GM12865 (cell line): ENCODE results near the gene DCBLD2.

Experiments
- DNase-seq: peaks from one replicate; pipeline ENCODE4 v3.0.0; 2010; ENCODE audit warnings: low read depth
- H3K4me3 ChIP-seq: 2 replicates; pipeline ENCODE4 v1.5.1; 2011; ENCODE audit warnings: mild to moderate bottlenecking, low read depth, low read length, control low read depth
- CTCF ChIP-seq: IDR thresholded peaks from 2 replicates; pipeline ENCODE4 v1.5.1; 2011; ENCODE audit warnings: low read length, control low read depth, low read depth, inconsistent platforms; ENCODE audit not compliant: insufficient read depth; ENCODE audit errors: missing control alignments

Gene DCBLD2

GRCh38 chr3:98786364-98787006 lies 115.0 kb downstream of the DCBLD2 start:
- DNase-seq = peak; percentile 43
- no peak for TF ChIP-seq CTCF
- H3K4me3 ChIP-seq = no peak overlapping the region

DNA sequence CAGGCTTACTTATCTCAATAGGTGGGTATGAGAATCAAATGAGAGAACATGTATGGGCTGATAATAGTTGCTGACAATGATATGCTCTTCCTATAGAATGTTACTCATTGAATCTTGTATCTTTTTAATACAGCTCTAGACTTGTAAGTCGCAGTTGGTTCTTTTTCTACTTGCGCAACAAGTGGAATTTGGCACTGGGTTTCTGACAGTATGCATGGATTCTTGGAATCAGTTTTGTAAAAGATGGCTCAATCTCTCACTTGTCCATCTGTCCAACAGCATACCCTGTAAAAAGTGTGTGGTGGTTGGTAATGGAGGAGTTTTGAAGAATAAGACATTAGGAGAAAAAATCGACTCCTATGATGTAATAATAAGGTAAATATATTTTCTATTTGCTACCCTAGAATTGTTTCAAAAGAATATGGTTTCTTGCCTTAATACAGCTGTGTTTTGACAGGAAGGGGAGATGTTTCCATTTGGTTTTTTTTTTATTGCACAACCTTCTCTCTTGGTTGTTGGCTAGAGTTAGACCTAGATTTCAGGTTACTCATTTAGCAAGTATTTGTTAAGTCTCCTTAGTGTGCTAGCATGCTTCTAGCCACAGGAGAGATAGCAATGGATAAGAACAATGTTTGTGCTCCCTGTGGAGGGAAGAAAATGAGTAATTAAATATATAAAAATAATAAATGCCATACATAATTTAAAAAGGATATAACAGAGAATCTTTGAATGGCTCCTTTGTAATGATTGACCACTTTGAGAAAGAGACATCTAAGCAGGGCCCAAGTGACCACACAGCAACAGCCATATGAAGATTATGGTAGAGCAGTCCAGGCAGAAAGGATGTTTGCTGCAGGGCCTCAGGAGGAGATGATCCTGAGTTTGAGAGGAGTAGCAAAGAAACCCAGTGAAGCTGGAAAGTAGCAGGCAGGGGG lies 116.6 kb downstream of the DCBLD2 start:
- no peak overlapping the region for H3K4me3 ChIP-seq
- DNase-seq = no peak
- TF ChIP-seq CTCF = no peak

DNA sequence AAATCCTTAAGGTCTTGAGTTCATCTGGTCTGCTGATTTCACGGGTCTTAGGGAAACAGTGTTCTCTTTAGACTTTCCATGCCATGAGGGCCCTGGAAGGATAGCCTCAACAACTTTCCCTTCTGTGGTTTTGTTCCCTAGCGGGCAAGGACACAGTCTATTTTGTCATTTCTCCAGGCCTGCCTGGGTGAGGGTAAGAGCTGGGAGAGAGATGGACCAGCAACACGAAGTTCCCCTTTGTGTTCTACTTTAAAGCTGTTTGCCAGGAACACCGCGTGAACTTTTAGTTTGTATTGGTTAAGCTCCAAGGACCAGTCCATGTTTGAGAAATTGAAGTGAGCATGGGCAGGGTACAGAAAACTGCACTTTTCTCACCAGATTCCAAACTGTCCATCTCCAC lies 117.5 kb downstream of the DCBLD2 start:
- no peak for TF ChIP-seq CTCF
- H3K4me3 ChIP-seq = no peak overlapping the region
- DNase-seq = no peak

DNA sequence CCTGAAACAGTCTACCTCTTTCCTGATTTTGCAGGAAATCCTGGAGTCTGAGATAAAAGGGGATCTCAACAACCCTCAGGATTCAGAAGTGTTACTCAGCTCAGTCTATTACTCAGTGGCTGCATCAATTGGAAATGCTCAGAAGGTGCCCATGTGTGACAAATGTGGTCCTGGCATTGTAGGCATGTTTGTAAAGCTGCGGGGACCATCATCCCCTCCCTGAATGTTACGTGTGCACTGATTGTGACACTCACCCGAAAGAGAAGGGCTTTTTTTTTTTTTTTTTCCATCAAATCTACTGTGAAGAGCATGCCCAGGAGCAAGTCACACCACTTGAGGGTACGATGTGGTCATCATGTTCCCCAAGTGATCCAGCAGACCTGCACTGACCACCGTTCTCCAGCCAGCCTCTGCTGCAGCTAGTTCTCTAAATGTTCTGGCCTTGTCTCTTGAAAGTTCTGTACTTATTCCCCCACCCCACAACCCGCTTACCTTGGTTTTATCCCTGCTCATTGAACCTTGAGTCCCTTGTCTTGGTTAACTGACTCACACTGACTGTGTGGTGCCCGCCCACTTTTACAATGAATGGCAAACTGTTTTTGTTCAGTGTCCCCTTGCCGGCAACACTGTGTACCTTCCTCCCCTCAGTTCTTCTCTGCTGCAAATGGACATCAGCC lies 118.5 kb downstream of the DCBLD2 start:
- TF ChIP-seq CTCF = no peak
- no peak overlapping the region for H3K4me3 ChIP-seq

DNA sequence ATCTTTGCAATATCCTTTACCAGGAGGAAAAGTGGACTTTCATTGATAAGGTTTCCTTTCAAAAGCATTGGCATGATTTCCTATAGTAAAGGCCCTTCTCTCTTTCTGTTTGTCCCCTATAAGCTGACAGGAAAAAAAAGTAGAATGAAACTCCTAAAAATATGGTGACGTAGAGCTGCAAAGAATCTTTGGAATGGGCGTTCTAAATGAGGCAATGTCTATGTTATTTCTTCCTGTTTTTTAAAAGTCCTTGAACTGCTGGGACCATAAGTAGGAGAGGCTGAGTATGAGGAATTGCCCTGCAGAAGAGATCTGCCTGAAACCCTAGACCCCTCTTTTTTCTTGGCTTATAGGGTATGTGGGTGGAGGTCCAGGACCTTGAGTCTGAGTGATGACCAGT lies 121.2 kb downstream of the DCBLD2 start:
- no peak for DNase-seq
- H3K4me3 ChIP-seq = no peak overlapping the region
- no peak for TF ChIP-seq CTCF

More for the DNA sequence above, 118.5 kb downstream of the DCBLD2 start:
- DNase-seq = peak; percentile 56

DNA sequence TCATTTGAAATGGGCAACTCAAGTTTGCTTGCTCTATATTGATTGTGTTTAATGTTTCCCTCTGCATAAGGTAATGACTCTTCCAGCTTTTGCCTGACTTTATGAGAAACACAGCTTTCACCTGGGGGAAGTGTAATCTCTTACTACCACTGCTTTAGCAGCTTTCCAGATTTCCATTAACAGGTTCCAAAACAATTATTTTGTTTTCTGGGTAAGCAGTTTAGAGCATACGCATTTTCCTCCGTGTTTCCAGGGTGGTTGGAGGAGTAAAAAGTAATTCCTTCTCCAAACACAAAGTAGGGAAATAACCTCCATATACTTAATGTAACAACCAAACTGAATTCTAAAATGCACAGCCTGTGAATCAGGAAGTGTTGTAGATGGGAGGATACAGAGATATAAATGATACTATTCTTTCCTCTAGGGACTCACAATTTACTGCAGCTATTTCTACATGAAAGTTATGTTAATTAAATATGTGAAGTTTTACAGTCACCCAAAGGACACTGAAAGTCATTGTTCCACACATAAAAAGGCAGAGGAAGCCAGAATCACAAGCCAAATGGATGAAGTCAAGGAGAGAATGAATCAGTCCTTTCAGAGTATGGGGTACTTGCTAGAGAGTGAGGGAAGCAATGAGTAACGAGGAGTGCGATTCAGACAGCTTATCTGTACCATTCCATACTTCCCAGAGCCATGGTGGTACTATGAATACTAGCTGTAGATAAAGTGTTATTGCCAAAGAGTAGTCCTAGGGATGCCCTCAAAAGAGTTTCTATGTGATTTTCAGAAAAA lies 121.8 kb downstream of the DCBLD2 start:
- DNase-seq = no peak
- no peak for TF ChIP-seq CTCF

More for the DNA sequence above, 121.8 kb downstream of the DCBLD2 start:
- no peak overlapping the region for H3K4me3 ChIP-seq
